Activated naive CD8-positive, alpha-beta T cell treated with anti-CD3 and anti-CD28 coated beads, Interleukin-2, amount 50 U/mL, for 16 hours (primary cell): ENCODE data around the gene BRAP.
A peak's percentile ranks its signal among the peaks of the same experiment; 100 is the strongest.
"Not testable (repeated sequence)": the region's sequence is repeated elsewhere in the genome, so short reads cannot be mapped to it uniquely, and the experiment has no call there.

ENCODE experiments used
- DNase-seq: peaks from one replicate; pipeline ENCODE4 v3.0.0-alpha.2; 2020; ENCODE audit warnings: low read depth, low spot score

Gene BRAP, protein sequence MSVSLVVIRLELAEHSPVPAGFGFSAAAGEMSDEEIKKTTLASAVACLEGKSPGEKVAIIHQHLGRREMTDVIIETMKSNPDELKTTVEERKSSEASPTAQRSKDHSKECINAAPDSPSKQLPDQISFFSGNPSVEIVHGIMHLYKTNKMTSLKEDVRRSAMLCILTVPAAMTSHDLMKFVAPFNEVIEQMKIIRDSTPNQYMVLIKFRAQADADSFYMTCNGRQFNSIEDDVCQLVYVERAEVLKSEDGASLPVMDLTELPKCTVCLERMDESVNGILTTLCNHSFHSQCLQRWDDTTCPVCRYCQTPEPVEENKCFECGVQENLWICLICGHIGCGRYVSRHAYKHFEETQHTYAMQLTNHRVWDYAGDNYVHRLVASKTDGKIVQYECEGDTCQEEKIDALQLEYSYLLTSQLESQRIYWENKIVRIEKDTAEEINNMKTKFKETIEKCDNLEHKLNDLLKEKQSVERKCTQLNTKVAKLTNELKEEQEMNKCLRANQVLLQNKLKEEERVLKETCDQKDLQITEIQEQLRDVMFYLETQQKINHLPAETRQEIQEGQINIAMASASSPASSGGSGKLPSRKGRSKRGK

DNA sequence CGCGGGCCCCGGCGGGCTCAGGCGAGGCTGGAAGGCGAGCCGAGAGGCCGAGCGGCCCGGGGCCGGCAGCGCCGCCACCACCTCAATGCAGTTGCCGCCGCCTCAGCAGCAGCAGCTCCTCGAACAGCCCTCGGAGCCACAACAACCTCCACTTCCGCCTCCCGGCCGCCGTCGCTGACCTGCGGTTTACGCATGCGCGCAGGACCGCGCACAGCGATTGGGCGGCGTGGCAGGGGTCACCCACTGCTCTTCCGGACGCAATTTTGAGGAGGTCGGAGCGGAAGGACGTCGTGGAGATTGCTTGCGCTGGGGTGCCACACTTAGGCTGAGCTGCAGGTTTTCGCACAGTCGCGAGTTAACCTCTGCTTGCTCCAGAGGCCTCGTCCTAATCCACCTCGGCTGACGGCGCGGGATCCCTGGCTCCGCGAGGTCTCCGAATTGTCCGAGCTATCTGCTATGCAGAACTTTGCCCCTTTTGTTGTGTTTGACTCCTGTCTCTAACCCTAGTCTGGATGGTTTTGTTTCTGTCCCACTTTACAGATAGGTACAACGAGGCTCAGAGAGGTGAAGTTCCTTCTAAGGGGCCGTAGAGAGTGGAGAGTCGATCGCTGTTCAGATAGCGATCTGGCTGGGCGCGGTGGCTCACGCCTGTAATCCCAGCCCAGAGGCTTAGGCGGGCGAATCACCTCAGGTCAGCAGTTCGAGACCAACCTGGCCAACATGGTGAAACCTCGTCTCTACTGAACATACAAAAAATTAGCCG, at the start of gene BRAP, which contains the start of gene ACAD10:
Gene BRAP, minus strand, starts transcription at position 146 of the 763 bp plus-strand sequence. CDS start 164 bp downstream, outside the sequence.
Gene ACAD10, plus strand, starts transcription at position 243 of the 763 bp plus-strand sequence. CDS start 6,657 bp downstream, outside the sequence.
- peak; percentile 73 for DNase-seq

DNA sequence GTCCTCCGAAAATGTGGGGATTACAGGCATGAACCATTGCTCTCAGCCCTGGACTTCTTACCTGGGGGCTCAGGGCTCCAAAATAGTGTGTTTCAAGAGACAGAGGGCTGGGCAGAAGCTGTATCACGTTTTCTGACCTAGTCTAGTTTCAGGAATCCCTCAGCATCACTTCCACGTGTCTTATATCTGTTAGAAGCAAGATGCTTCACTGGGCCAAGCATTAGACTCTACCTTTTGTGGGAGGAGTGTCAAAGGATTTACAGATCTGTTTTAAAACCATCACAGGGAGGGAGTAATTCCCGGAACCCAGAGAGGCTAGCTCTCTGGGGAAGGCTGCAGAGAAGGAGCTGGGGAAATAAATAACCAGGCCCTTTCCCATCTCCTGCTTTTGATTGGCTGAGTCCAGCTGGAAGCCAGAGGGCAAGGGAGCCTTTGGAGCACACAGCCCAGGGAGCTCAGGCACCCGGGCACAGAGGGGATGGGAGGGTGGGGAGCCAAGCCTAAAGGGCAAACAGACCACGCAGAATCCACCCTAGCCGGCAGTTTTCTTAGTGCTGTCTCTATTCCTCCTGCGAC, 47.7 kb upstream of the BRAP start:
- DNase-seq = no peak

DNA sequence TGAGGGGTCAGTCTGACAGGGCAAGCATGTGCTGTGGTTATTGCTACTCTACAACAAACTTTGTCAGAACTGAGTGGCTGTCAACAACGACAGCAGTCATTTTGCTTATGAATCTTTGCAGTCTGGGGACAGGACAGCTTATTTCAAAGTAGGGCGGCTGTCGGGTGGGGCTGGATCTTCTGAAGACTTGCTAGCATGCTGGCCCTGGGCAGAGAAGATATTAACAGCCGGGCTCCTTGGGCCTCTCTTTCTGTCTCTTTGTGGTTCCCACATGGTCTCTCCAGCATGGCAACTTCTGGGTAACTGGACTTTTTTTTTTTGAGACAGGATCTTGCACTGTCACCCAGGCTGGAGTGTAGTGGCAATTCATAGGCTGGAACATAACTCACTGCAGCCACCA, 47.0 kb upstream of the BRAP start:
- DNase-seq = no peak

DNA sequence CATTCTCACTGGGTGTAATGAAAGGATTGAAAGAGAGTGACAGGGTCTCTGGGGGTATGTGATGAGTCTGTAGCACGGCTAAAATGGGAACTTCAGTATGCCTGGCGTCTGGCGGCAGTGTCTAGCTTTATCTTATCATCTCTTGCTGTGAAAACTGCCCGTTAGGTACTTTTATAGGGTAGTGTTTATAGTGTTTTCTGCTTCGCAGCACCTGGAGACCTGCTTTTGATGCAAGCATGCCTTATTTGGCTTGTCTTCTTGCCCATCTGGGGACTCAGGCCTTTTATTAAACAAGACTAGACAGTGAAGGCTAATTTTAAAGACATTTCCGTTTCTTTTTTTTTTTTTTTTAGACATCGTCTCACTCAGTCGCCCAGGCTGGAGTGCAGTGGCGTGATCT, 44.7 kb upstream of the BRAP start:
- no peak for DNase-seq

DNA sequence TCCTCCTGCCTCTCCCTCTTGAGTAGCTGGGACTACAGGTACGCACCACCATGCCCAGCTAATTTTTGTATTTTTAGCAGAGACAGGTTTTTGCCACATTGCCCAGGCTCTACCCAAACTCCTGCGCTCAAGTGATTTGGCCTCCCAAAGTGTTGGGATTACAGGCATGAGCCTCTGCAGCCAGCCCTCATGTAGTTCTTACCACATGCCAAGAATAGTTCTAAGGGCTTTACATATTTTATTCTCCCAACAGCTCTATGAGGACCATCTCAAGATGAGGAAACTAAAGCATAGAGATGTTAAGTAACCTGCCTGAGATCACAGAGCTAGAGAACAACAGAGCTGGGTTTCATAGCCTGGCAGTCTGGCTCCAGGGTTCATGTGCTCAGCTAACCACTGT, 43.0 kb upstream of the BRAP start:
- DNase-seq = no peak

DNA sequence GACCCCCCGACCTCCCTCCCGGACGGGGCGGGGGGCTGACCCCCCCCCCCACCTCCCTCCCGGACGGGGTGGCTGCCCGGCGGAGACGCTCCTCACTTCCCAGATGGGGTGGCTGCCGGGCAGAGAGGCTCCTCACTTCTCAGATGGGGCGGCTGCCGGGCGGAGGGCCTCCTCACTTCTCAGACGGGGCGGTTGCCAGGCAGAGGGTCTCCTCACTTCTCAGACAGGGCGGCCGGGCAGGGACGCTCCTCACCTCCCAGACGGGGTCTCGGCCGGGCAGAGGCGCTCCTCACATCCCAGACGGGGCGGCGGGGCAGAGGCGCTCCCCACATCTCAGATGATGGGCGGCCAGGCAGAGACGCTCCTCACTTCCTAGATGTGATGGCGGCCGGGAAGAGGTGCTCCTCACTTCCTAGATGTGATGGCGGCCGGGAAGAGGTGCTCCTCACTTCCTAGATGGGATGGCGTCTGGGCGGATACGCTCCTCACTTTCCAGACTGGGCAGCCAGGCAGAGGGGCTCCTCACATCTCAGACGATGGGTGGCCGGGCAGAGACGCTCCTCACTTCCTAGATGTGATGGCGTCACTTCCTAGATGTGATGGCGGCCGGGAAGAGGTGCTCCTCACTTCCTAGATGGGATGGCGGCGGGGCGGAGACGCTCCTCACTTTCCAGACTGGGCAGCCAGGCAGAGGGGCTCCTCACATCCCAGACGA, 38.0 kb upstream of the BRAP start:
- not testable (repeated sequence) for DNase-seq

DNA sequence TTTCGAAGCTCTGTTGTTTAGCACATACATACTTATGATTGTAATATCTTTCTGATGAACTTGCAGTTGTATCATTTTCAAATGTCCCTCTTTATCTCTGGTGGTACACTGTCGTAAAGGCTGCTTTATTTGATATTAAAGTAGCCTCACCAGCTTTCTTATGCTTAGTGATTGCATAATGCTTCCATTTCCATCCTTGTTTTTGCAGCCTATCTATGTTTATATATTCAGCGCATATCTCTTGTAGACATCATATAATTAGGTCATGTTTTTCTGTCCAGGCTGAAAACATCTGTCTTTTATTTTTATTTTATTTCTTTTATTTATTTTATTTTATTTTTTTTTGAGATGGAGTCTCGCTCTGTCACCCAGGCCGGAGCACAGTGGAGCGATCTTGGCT, 34.7 kb upstream of the BRAP start:
- no peak for DNase-seq

DNA sequence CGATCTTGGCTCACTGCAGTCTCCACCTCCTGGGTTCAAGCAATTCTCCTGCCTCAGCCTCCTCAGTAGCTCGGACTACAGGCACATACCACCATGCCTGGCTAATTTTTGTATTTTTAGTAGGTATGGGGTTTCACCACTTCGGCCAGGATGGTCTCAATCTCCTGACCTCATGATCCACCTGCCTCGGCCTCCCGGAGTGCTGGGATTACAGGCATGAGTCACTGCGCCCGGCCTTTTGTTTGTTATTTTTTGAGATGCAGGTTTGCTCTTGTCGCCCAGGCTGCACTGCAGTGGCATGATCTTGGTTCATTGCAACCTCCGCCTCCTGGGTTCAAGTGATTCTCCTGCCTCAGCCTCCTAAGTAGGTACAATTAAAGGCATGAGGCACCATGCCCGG, 33.6 kb upstream of the BRAP start:
- DNase-seq = not testable (repeated sequence)

DNA sequence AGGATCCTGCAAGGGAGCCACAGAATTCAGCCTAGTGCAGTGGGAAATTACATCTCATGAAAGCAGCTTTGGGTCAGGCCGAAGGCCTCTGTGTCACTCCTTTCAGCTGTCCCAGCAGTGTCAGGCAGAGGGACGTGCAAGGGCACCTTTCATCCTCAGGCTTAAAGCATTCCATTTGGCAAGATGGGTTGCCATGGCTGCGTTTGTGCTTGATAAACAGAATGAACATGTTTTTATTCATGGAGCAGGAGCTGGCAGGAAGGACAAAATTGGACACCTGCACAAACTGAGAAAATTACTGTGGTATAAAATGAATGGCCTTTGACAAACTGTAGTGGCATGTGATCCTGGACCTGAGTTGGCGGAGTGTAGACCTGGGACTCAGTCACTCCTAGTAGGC, 29.5 kb upstream of the BRAP start:
- no peak for DNase-seq

DNA sequence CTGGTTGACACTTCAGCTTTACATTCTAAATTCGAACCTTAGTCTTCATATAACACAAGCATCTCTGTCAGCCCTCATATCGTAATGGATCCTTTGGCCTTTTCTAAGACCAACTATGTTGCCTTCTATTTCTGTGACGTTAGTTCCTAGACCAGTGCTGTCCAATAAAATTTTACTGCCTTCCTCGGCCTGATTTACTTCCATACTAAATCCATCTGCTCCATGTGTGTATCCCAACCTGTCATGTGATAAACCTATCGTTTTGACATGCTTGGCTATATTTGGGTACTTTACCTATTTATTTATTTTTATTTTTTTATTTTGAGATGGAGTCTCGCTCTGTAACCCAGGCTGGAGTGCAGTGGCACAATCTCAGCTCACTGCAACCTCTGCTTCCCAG, 20.4 kb upstream of the BRAP start:
- DNase-seq = no peak

DNA sequence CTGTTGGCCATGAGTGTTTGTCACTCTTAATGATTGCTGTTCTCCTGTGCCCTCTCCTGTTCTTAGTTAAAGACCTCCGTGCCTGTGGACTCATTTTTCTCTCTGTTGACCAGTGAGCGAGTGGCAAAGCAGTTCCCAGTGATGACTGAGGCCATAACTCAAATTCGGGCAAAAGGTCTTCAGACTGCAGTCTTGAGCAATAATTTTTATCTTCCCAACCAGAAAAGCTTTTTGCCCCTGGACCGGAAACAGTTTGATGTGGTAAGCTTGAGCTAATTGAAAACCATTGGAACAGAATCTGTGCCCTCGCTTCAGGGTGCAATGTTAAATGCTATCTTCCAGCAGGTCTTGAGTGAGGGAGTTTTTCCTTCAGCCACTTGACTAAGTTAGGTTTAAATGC, 19.9 kb upstream of the BRAP start:
- no peak for DNase-seq

DNA sequence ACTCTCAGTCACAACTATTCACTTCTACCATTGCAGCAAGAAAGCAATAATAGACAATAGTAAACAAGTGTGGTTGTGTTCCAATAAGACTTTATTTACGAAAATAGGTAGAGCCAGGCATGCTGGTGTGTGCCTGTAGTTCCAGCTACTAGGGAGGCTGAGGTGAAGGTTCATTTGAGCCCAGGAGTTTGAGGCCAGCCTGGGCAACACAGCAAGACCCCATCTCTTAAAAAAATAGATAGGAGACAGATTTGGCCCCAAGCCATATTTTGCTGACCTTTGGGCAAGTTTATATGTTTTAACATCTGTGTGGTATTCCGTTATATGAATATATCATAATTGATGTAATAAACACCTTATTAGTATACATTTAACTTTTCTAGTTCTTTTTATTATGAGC, 14.2 kb upstream of the BRAP start:
- no peak for DNase-seq

DNA sequence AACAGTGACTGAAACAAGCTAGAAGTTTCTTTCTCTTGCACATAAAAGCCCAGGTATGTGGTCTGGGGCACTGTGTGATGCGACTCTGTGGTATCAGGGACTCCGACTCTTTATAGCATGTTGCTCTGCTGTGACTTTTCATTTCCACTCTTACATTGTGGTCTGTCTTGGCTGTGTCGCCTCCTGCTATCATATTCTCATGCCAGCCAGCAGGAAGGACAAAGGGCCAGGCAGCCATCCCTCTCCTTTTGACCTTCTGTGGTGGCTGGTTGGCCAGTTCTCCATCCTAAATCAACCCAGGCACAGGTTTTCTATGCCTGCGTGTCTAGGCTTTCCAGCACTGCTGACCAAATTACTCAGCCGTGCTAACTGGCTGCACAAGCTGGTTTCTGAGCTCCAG, 8.1 kb upstream of the BRAP start:
- no peak for DNase-seq

DNA sequence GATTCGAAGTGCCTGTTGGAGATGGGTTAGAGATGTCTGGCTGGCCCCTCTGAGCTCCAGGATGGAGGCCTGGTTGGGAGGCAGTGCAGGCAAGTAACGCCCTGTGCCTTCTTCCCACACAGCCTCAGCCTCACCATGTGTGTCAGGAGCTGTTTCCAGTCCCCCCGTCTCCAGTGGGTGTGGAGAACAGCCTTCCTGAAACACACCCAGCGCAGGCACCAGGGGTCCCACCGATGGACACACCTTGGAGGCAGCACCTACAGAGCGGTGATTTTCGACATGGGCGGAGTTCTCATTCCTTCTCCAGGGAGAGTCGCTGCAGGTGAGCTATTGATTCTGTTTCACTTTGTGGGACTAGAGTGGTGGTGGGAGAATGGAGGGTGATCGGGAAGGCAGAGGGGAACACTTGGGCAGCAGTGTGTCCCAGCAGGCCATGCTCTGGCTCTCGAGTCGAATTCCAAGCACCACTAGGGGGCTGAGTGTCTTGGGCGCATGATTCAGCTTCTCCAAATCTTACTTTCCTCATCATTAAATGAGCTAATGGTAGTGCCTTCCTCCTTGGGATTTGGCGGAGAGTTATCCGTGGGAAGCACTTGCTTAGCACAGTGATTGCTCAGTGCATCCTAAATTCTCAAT, 6.9 kb upstream of the BRAP start:
- DNase-seq = no peak

DNA sequence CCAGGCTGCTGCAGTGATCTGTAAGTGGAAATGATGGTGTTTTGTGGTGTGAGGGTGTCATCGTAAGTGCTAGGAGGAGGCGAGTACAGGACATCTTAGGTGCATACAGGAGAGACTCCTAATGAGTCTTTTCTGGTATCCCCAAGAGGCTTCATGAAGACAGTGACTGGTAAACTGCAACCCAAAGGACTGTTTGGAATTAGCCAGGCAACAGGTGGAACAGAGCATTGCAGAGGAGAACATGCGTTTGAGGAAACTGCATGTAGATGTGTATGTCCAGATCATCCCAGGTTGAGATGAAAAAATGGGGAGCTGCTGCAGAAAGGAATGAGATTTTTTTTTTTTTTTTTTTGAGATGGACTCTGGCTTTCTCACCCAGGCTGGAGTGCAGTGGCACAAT, 5.5 kb upstream of the BRAP start:
- DNase-seq = no peak

DNA sequence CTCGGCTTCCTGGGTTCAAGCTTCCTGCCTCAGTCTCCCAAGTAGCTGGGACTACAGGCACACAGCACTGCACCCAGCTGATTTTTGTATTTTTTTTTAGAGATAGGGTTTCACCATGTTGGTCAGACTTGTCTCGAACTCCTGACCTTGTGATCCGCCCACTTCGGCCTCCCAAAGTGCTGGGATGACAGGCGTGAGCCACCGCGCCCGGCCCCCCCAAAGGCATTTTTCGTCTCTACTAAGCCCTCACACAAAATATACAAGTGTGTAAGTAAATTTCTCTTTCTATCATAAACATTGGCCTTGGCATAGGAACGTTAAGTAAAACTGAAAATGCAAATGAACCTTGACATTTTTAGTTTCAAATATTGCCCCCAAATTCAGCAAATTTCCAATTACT, 2.2 kb upstream of the BRAP start:
- DNase-seq = no peak

DNA sequence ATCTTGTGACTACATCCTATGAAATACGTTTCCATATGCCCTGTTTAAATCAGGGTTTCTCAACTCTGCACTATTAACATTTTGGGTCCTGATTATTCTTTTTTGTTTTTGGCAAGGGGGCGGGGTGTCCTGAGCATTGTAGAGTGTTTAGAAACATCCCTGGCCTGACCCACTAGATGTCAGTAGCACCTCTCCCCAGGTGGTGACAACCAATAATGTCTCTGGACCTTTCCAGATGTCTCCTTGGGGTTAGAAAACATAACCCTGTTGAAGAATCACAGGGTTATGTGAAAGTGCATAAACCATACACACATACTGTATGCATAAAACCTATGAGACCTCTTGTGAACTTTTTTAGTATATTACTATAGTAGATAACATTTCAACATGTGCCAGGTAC, 1.5 kb upstream of the BRAP start:
- no peak for DNase-seq

DNA sequence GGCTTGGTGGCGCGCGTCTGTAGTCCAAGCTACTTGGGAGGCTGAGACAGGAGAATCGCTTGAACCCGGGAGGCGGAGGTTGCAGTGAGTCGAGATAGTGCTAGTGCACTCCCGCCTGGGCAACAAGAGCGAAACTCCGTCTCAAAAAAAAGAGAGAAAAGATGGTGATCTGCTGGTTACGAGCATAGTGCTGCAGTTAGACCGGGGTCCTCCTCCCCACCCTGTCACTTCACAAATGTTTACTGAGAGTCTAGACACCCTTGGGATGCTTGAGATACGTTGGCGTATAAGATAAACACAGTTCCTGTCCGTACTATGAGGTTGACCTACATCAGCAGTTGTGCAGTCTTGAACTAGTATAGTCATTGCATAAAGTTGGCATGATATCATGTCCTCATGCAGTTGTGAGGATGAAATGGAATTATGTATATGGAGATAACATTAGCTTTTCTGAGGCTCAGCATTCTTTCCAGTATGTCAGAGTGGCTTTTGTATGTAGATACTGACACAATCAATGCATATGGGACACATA, 884 bp upstream of the BRAP start:
- DNase-seq = no peak

DNA sequence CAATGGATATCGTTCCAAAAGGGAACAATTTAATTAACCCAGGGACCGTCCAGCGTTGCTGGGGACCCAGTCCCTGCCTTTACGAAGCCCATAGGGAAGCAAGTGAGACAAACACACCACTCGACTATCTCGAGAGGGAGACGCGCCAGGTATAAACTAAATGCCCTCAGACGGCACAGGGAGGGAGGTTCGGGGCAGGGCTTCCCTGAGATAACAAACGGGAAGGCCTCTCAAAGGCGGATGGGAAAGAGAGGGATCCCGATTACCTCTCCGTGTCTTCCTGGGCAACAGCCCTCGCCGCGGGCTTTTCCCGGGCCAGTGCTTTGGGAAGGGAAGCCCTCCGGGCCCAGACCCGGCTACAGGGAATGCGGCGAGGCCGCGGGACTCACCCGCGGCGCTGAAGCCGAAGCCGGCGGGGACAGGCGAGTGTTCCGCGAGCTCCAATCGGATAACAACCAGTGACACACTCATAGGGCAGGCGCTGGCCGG, 390 bp downstream of the BRAP start:
- DNase-seq = no peak

DNA sequence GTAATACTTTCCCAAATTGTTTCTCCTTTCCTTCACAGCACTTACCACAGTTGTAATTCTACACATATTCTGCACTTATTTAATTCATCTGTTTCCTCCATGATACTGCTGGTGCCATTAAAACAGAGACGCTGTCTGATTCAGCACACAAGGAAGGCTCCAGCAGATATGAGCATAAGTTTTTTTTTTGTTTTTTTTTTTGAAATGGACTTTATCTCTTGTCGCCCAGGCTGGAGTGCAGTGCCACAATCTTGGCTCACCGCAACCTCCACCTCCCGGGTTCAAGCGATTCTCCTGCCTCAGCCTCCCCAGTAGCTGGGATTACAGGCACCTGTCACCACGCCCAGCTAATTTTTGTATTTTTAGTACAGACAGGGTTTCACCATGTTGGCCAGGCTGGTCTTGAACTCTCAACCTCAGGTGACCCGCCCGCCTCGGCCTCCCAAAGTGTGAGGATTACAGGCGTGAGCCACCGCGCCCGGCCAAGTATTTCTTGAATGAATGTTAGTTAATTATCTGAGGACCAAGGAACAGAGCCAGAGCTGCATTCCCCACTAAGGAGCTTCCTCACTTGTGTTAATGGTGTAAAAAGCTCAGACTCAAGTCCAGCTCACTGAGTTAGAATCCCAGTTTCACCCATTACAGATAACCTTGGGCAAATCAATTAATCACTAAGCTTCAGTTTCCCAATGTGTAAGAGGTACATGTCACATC, 1.1 kb downstream of the BRAP start:
- DNase-seq = not testable (repeated sequence)
